NCI-H187 treated with DMSO at 0.1 percent for 48 hours (cell line): ENCODE results near the gene PIP.
"Not testable (repeated sequence)": the region's sequence is repeated elsewhere in the genome, so short reads cannot be mapped to it uniquely, and the experiment has no call there.

ENCODE experiments used
- DNase-seq: peaks from one replicate; lab custom pipeline; 2025; lab: John Stamatoyannopoulos, UW

Gene PIP

DNA sequence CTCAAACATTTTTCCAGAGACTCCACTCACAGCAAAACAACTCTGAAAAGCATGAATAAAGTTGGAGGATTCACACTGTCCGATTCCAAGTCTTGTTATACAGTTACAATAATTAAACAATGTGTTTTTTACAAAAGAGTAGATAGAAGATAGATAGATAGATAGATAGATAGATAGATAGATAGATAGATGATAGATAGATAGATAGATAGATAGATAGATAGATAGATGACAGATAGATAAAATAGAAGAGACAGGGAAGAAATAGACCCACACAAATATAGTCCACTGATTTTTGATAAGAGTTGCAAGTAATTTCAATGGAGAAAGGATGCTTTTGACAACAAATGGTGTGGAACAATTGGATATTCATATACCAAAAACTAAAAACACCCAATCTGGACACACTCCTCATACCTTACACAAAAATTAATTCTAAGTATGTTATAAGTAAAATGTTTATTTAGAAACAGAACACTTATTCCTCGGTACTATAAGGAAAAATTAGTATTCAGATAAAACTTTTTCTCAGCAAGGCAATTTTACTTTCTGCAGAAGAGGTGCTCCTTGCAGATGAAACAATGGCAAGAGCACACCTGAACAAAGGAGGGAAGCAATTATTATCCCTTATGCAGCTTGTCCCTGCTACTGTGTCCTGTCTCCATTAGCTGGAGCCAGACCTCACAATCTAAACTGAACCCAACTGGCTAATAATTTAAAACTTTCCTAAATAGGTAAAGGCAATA, 45.7 kb downstream of the PIP start:
- no peak for DNase-seq

- DNase-seq = not testable (repeated sequence)
These were observed 48.9 kb downstream of the PIP start for GRCh38 chr7:143180771-143181170.

- DNase-seq = no peak
These were observed 49.5 kb downstream of the PIP start for GRCh38 chr7:143181349-143181748.

DNA sequence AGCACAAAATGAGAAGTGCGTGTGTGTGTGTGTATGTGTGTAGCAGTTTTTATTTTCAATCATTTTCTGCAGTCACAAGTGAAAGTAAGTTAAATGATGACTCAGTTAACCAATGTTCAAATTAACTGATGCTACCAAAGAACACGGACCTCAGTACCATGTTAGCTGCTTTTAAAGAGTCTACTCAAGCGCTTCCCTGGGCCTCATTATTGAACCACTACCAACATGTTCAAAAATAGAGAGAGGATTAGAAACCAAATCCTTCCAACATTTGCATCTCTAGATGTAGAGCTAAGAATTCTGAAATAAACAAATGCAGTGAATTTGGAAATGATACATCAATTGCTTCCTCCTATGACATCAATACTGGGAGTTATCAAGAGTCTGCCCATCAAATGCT, 51.1 kb downstream of the PIP start, which contains the start of gene TAS2R39:
TAS2R39 (plus strand) TSS at position 396 of the 400 bp plus-strand sequence; CDS start at position 396, 0 bp downstream.
- DNase-seq = no peak

GRCh38 chr7:143185551-143185950, 53.7 kb downstream of the PIP start:
- DNase-seq = no peak

- no peak for DNase-seq
These were observed 57.1 kb downstream of the PIP start for GRCh38 chr7:143188994-143189393.
